Heart right ventricle (tissue), 16 donors: ENCODE data around the gene LUC7L. TPM values are rescaled to one million over a fixed set of nuclear protein-coding genes. Genes with fewer than 3 reads are reported as not detected.
"Not testable (repeated sequence)": the region's sequence is repeated elsewhere in the genome, so short reads cannot be mapped to it uniquely, and the experiment has no call there.

ENCODE experiments used
- ATAC-seq, 8 donors: fragments of 200-7000 bp; cut with Tn5 transposase; one replicate each; pipeline ENCODE4 v1.9.1; 2020; ENCODE audit warnings: mild to moderate bottlenecking in 8 of 8, moderate library complexity in 8 of 8, moderate number of reproducible peaks in 1 of 8
- DNase-seq, 2 donors: peaks; one replicate each; pipeline ENCODE4 v3.0.0-alpha.2; 2020
- H3K27ac ChIP-seq, 10 donors: fragments of 200-600 bp; sonication (generic) in 2 of 10; one replicate each; pipeline versions ENCODE4 v1.5.0 to v1.8.0; 2020 to 2022; ENCODE audit warnings: mild to moderate bottlenecking in 3 of 10
- H3K27me3 ChIP-seq, 7 donors: fragments of 200-600 bp; one replicate each; pipeline ENCODE4 v1.8.0; 2021 to 2022; ENCODE audit warnings: mild to moderate bottlenecking in 2 of 7
- H3K36me3 ChIP-seq, 9 donors: fragments of 200-600 bp; sonication (generic) in 1 of 9; one replicate each; pipeline versions ENCODE4 v1.5.0 to v1.8.0; 2020 to 2022; ENCODE audit warnings: mild to moderate bottlenecking in 2 of 9
- H3K4me1 ChIP-seq, 9 donors: fragments of 200-600 bp; sonication (generic) in 1 of 9; one replicate each; pipeline versions ENCODE4 v1.5.0 to v1.8.0; 2020 to 2022; ENCODE audit warnings: mild to moderate bottlenecking in 4 of 9
- H3K4me3 ChIP-seq, 10 donors: fragments of 200-600 bp; sonication (generic) in 2 of 10; one replicate each; pipeline versions ENCODE4 v1.5.0 to v1.8.0; 2020 to 2022; ENCODE audit warnings: mild to moderate bottlenecking in 7 of 10, moderate library complexity in 2 of 10
- H3K9me3 ChIP-seq, 11 donors: fragments of 200-600 bp in 10 of 11; sonication (generic) in 2 of 11; one replicate each; pipeline versions ENCODE4 v1.5.0 to v1.8.0; 2013 to 2022; ENCODE audit warnings: mild to moderate bottlenecking in 2 of 11, control low read depth in 1 of 11, moderate library complexity in 1 of 11
- CTCF ChIP-seq, 9 donors: fragments of 200-600 bp; sonication (generic) in 2 of 9; IDR thresholded peaks; one replicate each; pipeline versions ENCODE4 v1.5.0 to v1.8.0; 2021 to 2022; ENCODE audit warnings: antibody characterized with exemption in 9 of 9, mild to moderate bottlenecking in 5 of 9, moderate library complexity in 1 of 9
- WGBS, 2 donors: extraction: QIAGEN DNeasy Blood & Tissue Kit; methylation state at CpG; one replicate each; pipeline ENCODE4 v1.1.7; 2013; ENCODE audit warnings: inconsistent platforms in 1 of 2; 5-methylcytosine and 5-hydroxymethylcytosine counted together
- intact Hi-C, 10 donors: fragments of 100-400 bp; cut with DNase I; formaldehyde crosslinking; loops; one replicate each; pipeline versions ENCODE4 v1.11.1 to v1.14.2; 2022
- polyA plus RNA-seq, 2 donors: library from polyadenylated mRNA; stranded (reverse); fragments of 200-250 nt; gene quantifications; one replicate each; pipeline ENCODE4 v1.2.3, GENCODE V29; 2013
- total RNA-seq, 10 donors: library from RNA; stranded (reverse); fragmentation: NEBNext Ultra II Directional in 3 of 10; extraction: Animal tissue kit (Norgen Biotek cat#: 25700) in 3 of 10; gene quantifications; one replicate each; pipeline versions ENCODE4 v1.2.1 to v1.2.4, GENCODE V29; 2021 to 2023
- donor health status: Arrhythmogenic right ventricular cardiomyopathy.
- donor health status: ischemic (EF 13 %, LVEDD 7.1; RV severe dilation, severe dysfunction).
- donor health status: healthy with polysubstance abuse.
- donor health status: DM: no; HTN: yes; CAD: no.
- donor health status: DM: no; HTN: no; CAD: no.
- donor health status: ischemic (EF 25% LVEDD 6.9; RV normal size, moderate dysfunction).
- donor health status: ischemic (EF 25% LVEDD 5.7; RV mildly dilated, moderate dysfunction).
- donor health status: healthy.
- donor health status: DM: yes; HTN: yes; CAD: no.
- donor health status: Ischemic cardiomyopathy.
- donor health status: ischemic (EF 35%, LVEDD 5.7; RV mildly dilated, moderate dysfunction).
- donor health status: nonischemic (EF 11% LVEDD 7.7; RV severe dilation, severe dysfunction).
- donor health status: DM: yes; HTN: yes; CAD: no.
- donor health status: PGD.
- donor health status: ischemic (EF 29% LVEDD 5.4; RV normal size, mild dysfunction).
- donor health status: nonischemic (EF 23%, LVEDD 6.1; RV moderate dilation, normal function).

Gene LUC7L
- total and polyA plus RNA-seq, 12 donors = 14.4 to 139 (median 20.8) TPM

- H3K27ac ChIP-seq = no peak within 1 kb of the TSS
- WGBS, 2 donors = 2% methylated on average over 73 to 75 of the region's 75 CpGs
- peak within 1 kb of the TSS in 7 of 10 donors; percentile 9 to 28 (median 24) for H3K4me3 ChIP-seq
- intact Hi-C loops = no loop called here
- TF ChIP-seq CTCF (IDR thresholded peaks at IDR 0.05) = no peak
- H3K4me1 ChIP-seq = peaks cover 0 to 23% (median 18%) of the 10 kb centered on the region in 9 donors
- DNase-seq (no peak), ATAC-seq (no peak)
- H3K36me3 ChIP-seq = no peaks in the 10 kb centered on the region
- no peaks in the 10 kb centered on the region for H3K9me3 ChIP-seq
- peaks cover 37 to 76% (median 70%) of the 10 kb centered on the region in 7 donors for H3K27me3 ChIP-seq
Observed at GRCh38 chr16:165539-166374, 63.5 kb downstream of the LUC7L start, which contains the start of gene HBM. HBM (plus strand) TSS chr16:165978; CDS start chr16:165998, 20 bp downstream.

- no peaks in the 10 kb centered on the region for H3K9me3 ChIP-seq
- no peak for DNase-seq
- peaks cover 0 to 20% (median 18%) of the 10 kb centered on the region in 9 donors for H3K4me1 ChIP-seq
- H3K27ac ChIP-seq = no peak overlapping the region
- intact Hi-C loops = no loop called here
- peak in 2 of 8 donors; percentile 17 to 32 for ATAC-seq
- H3K36me3 ChIP-seq = no peaks in the 10 kb centered on the region
- no peak for TF ChIP-seq CTCF (IDR thresholded peaks at IDR 0.05)
- WGBS, 2 donors = 1 to 2% methylated on average over 46 to 47 of the region's 77 CpGs
- H3K4me3 ChIP-seq = peak overlapping the region in 7 of 10 donors; percentile 3 to 28 (median 24)
- peaks cover 37 to 70% (median 63%) of the 10 kb centered on the region in 7 donors for H3K27me3 ChIP-seq
Observed at GRCh38 chr16:164827-165538, 64.3 kb downstream of the LUC7L start.

- H3K4me3 ChIP-seq, H3K36me3 ChIP-seq, DNase-seq, ATAC-seq, intact Hi-C loops, H3K27ac ChIP-seq, H3K9me3 ChIP-seq: not testable (repeated sequence)
- Histone ChIP-seq H3K4me1 (peaks cover 0 to 20% (median 18%) of the 10 kb centered on the region in 9 donors), H3K27me3 (peaks cover 37 to 67% (median 63%) of the 10 kb centered on the region in 7 donors)
- 4% methylated on average over 12 of the region's 80 CpGs; no CpG with 5 or more reads in 1 of the 2 donors for WGBS, 2 donors
Observed at GRCh38 chr16:164134-164823, 65.0 kb downstream of the LUC7L start.

- H3K9me3 ChIP-seq, H3K27ac ChIP-seq, intact Hi-C loops, H3K4me3 ChIP-seq, H3K36me3 ChIP-seq, DNase-seq: not testable (repeated sequence)
- 17 to 33% methylated on average over 1 to 2 of the region's 3 CpGs for WGBS, 2 donors
- H3K27me3 ChIP-seq = peaks cover 31 to 63% (median 59%) of the 10 kb centered on the region in 7 donors
- H3K4me1 ChIP-seq = peaks cover 0 to 20% (median 18%) of the 10 kb centered on the region in 9 donors
- ATAC-seq = peak in 2 of 8 donors; percentile 23 to 37
Observed at GRCh38 chr16:163696-164095, 65.6 kb downstream of the LUC7L start.

GRCh38 chr16:163139-163538 lies 66.1 kb downstream of the LUC7L start:
- WGBS, 2 donors = 86 to 97% methylated on average over 6 to 10 of the region's 10 CpGs
- H3K9me3 ChIP-seq, DNase-seq, H3K36me3 ChIP-seq, H3K4me3 ChIP-seq, ATAC-seq, H3K27ac ChIP-seq, intact Hi-C loops: not testable (repeated sequence)
- H3K27me3 ChIP-seq = peaks cover 26 to 60% (median 53%) of the 10 kb centered on the region in 7 donors
- peaks cover 0 to 20% (median 18%) of the 10 kb centered on the region in 9 donors for H3K4me1 ChIP-seq
